HT-29 (cell line): ENCODE results near the gene OR10J5. TPM values are rescaled to one million over a fixed set of nuclear protein-coding genes. Genes with fewer than 3 reads are reported as not detected.

Experiments
- total RNA-seq: library from RNA; depleted of rRNA; stranded (reverse); fragments of >200 nt; shearing (Covaris generic); gene quantifications from 2 replicates; pipeline ENCODE4 v1.2.3, GENCODE V29; 2014; rRNA removed

The OR10J5 gene
- total RNA-seq, 1 experiment from 2014 or later = not detected

Other genes with a start within 250 kb of the OR10J5 start
- not detected in 2 replicates for gene FCER1A, start 233.7 kb downstream of the OR10J5 start, total RNA-seq
- not detected in 2 replicates for gene OR10J4, start 103.8 kb downstream of the OR10J5 start, total RNA-seq
- not detected in 2 replicates for gene OR10J1, start 96.3 kb downstream of the OR10J5 start, total RNA-seq
- not detected in 2 replicates for gene APCS, start 51.8 kb upstream of the OR10J5 start, total RNA-seq
- not detected in 2 replicates for gene CRP, start 178.6 kb upstream of the OR10J5 start, total RNA-seq
- gene DUSP23, start 245.0 kb upstream of the OR10J5 start, total RNA-seq = 97.5 and 108 TPM in 2 replicates